Hepatocyte (in vitro differentiated cells): ENCODE measurements around the gene CILP.

Source experiments
- CTCF ChIP-seq: fragments of 200-600 bp; sonication (generic); IDR thresholded peaks from 2 replicates; pipeline ENCODE4 v1.5.1; 2016; ENCODE audit warnings: antibody characterized with exemption, mild to moderate bottlenecking; ENCODE audit not compliant: poor library complexity
- EZH2 ChIP-seq: fragments of 200-600 bp; sonication (generic); IDR thresholded peaks from 2 replicates; pipeline ENCODE4 v1.6.1; 2016; ENCODE audit warnings: antibody characterized with exemption, mild to moderate bottlenecking, borderline replicate concordance
- EZH2phosphoT487 ChIP-seq: fragments of 200-600 bp; sonication (generic); IDR thresholded peaks from one replicate; pipeline ENCODE4 v1.6.1; 2018; ENCODE audit warnings: antibody characterized with exemption, mild to moderate bottlenecking, low read depth, moderate library complexity; ENCODE audit not compliant: unreplicated experiment, severe bottlenecking

GRCh38 chr15:65209701-65210643 is 1.3 kb downstream of the CILP start:
- TF ChIP-seq CTCF (no peak), EZH2 (no peak), EZH2phosphoT487 (no peak)
